ENCODE measurements around the gene LIPF. TPM values are rescaled to one million over a fixed set of nuclear protein-coding genes. Genes with fewer than 3 reads are reported as not detected.
"Not testable (repeated sequence)": the region's sequence is repeated elsewhere in the genome, so short reads cannot be mapped to it uniquely, and the experiment has no call there.

The LIPF gene
- total RNA-seq, 2 experiments from 2014 or later, result not detected

- Mint-ChIP-seq H3K27ac (no peak overlapping the region), H3K4me3 (no peak overlapping the region), H3K36me3 (no peaks in the 10 kb centered on the region), H3K4me1 (ENCODE audit: low read depth) (no peaks in the 10 kb centered on the region), H3K9me3 (no peaks in the 10 kb centered on the region), H3K27me3 (peaks cover 3% of the 10 kb centered on the region)
- intact Hi-C loops (cut with micrococcal nuclease), result no loop called here
- ChIA-PET POLR2A (no interaction called here), CTCF (no interaction called here)
- no peak for DNase-seq
Observed at GRCh38 chr10:88657901-88658300, 6.3 kb upstream of the LIPF start.

- Mint-ChIP-seq H3K27me3 (peaks cover 8% of the 10 kb centered on the region), H3K4me1 (ENCODE audit: low read depth) (no peaks in the 10 kb centered on the region), H3K9me3 (no peaks in the 10 kb centered on the region), H3K27ac (no peak overlapping the region), H3K36me3 (no peaks in the 10 kb centered on the region), H3K4me3 (no peak overlapping the region)
- no peak for DNase-seq
- ChIA-PET POLR2A (no interaction called here), CTCF (interaction anchor here (1.2 to 1.8 kb wide), 3 partner anchors 8 to 149 kb away, joined by 3 to 4 read pairs (median 3); partner anchors contain the start of gene RNLS)
- intact Hi-C loops (cut with micrococcal nuclease), result no loop called here
Observed at GRCh38 chr10:88659725-88660597, 4.3 kb upstream of the LIPF start.

GRCh38 chr10:88660598-88660884, 3.7 kb upstream of the LIPF start:
- POLR2A ChIA-PET, result no interaction called here
- no peak overlapping the region for H3K4me3 Mint-ChIP-seq
- CTCF ChIA-PET, result interaction anchor here (1.4 to 1.8 kb wide), 2 partner anchors 78 to 148 kb away, joined by 3 to 4 read pairs; partner anchors contain the start of gene RNLS
- no peak for DNase-seq
- H3K27ac Mint-ChIP-seq, result no peak overlapping the region
- intact Hi-C loops (cut with micrococcal nuclease), result no loop called here
- no peaks in the 10 kb centered on the region for H3K36me3 Mint-ChIP-seq
- peaks cover 8% of the 10 kb centered on the region for H3K27me3 Mint-ChIP-seq
- H3K4me1 Mint-ChIP-seq (ENCODE audit: low read depth), result no peaks in the 10 kb centered on the region
- H3K9me3 Mint-ChIP-seq, result no peaks in the 10 kb centered on the region

GRCh38 chr10:88661018-88661417, 3.2 kb upstream of the LIPF start:
- Mint-ChIP-seq H3K9me3 (no peaks in the 10 kb centered on the region), H3K27me3 (peaks cover 8% of the 10 kb centered on the region), H3K36me3 (no peaks in the 10 kb centered on the region), H3K4me3 (no peak overlapping the region), H3K27ac (no peak overlapping the region), H3K4me1 (ENCODE audit: low read depth) (no peaks in the 10 kb centered on the region)
- POLR2A ChIA-PET, result no interaction called here
- intact Hi-C loops (cut with micrococcal nuclease), result no loop called here
- DNase-seq, result no peak
- CTCF ChIA-PET, result interaction anchor here (1.4 to 1.8 kb wide), 3 partner anchors 78 to 174 kb away, joined by 3 to 4 read pairs (median 4); partner anchors contain the start of gene RNLS

- H3K36me3 Mint-ChIP-seq, result no peaks in the 10 kb centered on the region
Observed at GRCh38 chr10:88661577-88661976, 2.7 kb upstream of the LIPF start.

GRCh38 chr10:88663153-88663552, 1.1 kb upstream of the LIPF start:
- H3K27me3 Mint-ChIP-seq; DNase-seq; H3K27ac Mint-ChIP-seq; CTCF ChIA-PET; intact Hi-C loops (cut with micrococcal nuclease); H3K4me3 Mint-ChIP-seq; H3K9me3 Mint-ChIP-seq; POLR2A ChIA-PET; H3K4me1 Mint-ChIP-seq (ENCODE audit: low read depth); H3K36me3 Mint-ChIP-seq: not testable (repeated sequence)

More at GRCh38 chr10:88661577-88661976, 2.7 kb upstream of the LIPF start:
- POLR2A ChIA-PET, result interaction anchor here (0.7 kb wide), 1 partner anchor 9 kb away, joined by 3 read pairs; no protein-coding TSS in a partner anchor
- Mint-ChIP-seq H3K9me3 (no peaks in the 10 kb centered on the region), H3K27ac (no peak overlapping the region), H3K4me1 (ENCODE audit: low read depth) (no peaks in the 10 kb centered on the region), H3K4me3 (no peak overlapping the region), H3K27me3 (peaks cover 6% of the 10 kb centered on the region)
- CTCF ChIA-PET, result interaction anchor here (1.5 to 1.8 kb wide), 2 partner anchors 79 to 173 kb away, joined by 4 read pairs; partner anchors contain the start of gene RNLS
- intact Hi-C loops (cut with micrococcal nuclease), result no loop called here
- DNase-seq, result no peak

- Mint-ChIP-seq H3K4me3 (no peak overlapping the region), H3K36me3 (no peaks in the 10 kb centered on the region), H3K27ac (no peak overlapping the region), H3K27me3 (peaks cover 7% of the 10 kb centered on the region), H3K9me3 (no peaks in the 10 kb centered on the region), H3K4me1 (ENCODE audit: low read depth) (peaks cover 18% of the 10 kb centered on the region)
- intact Hi-C loops (cut with micrococcal nuclease), result no loop called here
- no peak for DNase-seq
- ChIA-PET POLR2A (no interaction called here), CTCF (no interaction called here)
Observed at GRCh38 chr10:88668465-88668864, 4.2 kb downstream of the LIPF start.

- ChIA-PET POLR2A (interaction anchor here (0.6 kb wide), 2 partner anchors 9 to 88 kb away, joined by 3 read pairs; no protein-coding TSS in a partner anchor), CTCF (interaction anchor here (0.7 to 1.7 kb wide), 6 partner anchors 18 to 360 kb away, joined by 3 to 8 read pairs (median 4); partner anchors contain the start of gene RNLS)
- intact Hi-C loops (cut with micrococcal nuclease), result loop anchor here (1.0 to 5.0 kb wide), 5 partner anchors 85 to 808 kb away; partner anchors contain the start of genes KLLN and PTEN
- Mint-ChIP-seq H3K27ac (peak overlapping the region; percentile 21), H3K36me3 (no peaks in the 10 kb centered on the region), H3K4me1 (ENCODE audit: low read depth) (peaks cover 18% of the 10 kb centered on the region), H3K4me3 (no peak overlapping the region), H3K9me3 (no peaks in the 10 kb centered on the region), H3K27me3 (peaks cover 7% of the 10 kb centered on the region)
- DNase-seq, result peak; percentile 33
Observed at GRCh38 chr10:88670497-88670896, 6.3 kb downstream of the LIPF start.

GRCh38 chr10:88672041-88672440, 7.8 kb downstream of the LIPF start:
- Mint-ChIP-seq H3K27me3 (peaks cover 7% of the 10 kb centered on the region), H3K36me3 (no peaks in the 10 kb centered on the region), H3K27ac (no peak overlapping the region), H3K9me3 (no peaks in the 10 kb centered on the region), H3K4me1 (ENCODE audit: low read depth) (peaks cover 18% of the 10 kb centered on the region), H3K4me3 (no peak overlapping the region)
- ChIA-PET CTCF (no interaction called here), POLR2A (no interaction called here)
- intact Hi-C loops (cut with micrococcal nuclease), result loop anchor here (5.0 kb wide), 1 partner anchor 810 kb away; the partner anchor contains the start of genes KLLN and PTEN
- no peak for DNase-seq

- Mint-ChIP-seq H3K4me1 (ENCODE audit: low read depth) (peaks cover 4% of the 10 kb centered on the region), H3K36me3 (no peaks in the 10 kb centered on the region), H3K4me3 (no peak overlapping the region), H3K27me3 (peaks cover 5% of the 10 kb centered on the region), H3K9me3 (no peaks in the 10 kb centered on the region), H3K27ac (no peak overlapping the region)
- intact Hi-C loops (cut with micrococcal nuclease), result no loop called here
- DNase-seq, result no peak
- CTCF ChIA-PET, result interaction anchor here (1.0 to 1.2 kb wide), 3 partner anchors 11 to 93 kb away, joined by 3 to 4 read pairs (median 4); partner anchors contain the start of gene RNLS
- POLR2A ChIA-PET, result no interaction called here
Observed at GRCh38 chr10:88676283-88677060, 12.2 kb downstream of the LIPF start.

- POLR2A ChIA-PET, result no interaction called here
- DNase-seq, result no peak
- Mint-ChIP-seq H3K4me1 (ENCODE audit: low read depth) (no peaks in the 10 kb centered on the region), H3K4me3 (no peak overlapping the region), H3K27ac (no peak overlapping the region), H3K36me3 (no peaks in the 10 kb centered on the region), H3K27me3 (peaks cover 6% of the 10 kb centered on the region), H3K9me3 (no peaks in the 10 kb centered on the region)
- intact Hi-C loops (cut with micrococcal nuclease), result no loop called here
- CTCF ChIA-PET, result no interaction called here
Observed at GRCh38 chr10:88680958-88681357, 16.7 kb downstream of the LIPF start.

- POLR2A ChIA-PET, result no interaction called here
- Mint-ChIP-seq H3K36me3 (no peaks in the 10 kb centered on the region), H3K4me1 (ENCODE audit: low read depth) (no peaks in the 10 kb centered on the region), H3K27me3 (peaks cover 4% of the 10 kb centered on the region), H3K27ac (no peak overlapping the region), H3K9me3 (no peaks in the 10 kb centered on the region), H3K4me3 (no peak overlapping the region)
- no peak for DNase-seq
- intact Hi-C loops (cut with micrococcal nuclease), result no loop called here
- CTCF ChIA-PET, result interaction anchor here (0.6 kb wide), 1 partner anchor 37 kb away, joined by 3 read pairs; no protein-coding TSS in a partner anchor
Observed at GRCh38 chr10:88682491-88682890, 18.2 kb downstream of the LIPF start.

Measured in activated CD4-positive, alpha-beta memory T cell treated with anti-CD3 and anti-CD28 coated beads for 36 hours (primary cell).